ENCODE results near the gene YBX3. TPM values are rescaled to one million over a fixed set of nuclear protein-coding genes. Genes with fewer than 3 reads are reported as not detected.

Gene YBX3
- total and polyA plus RNA-seq, 2 of the 13 experiments (the other 11 are each of a cell fraction or from before 2014, with no cell fraction given): 77.5 to 99.6 TPM

GRCh38 chr12:10721651-10722501, 1.2 kb downstream of the YBX3 start (continued):
- TF ChIP-seq USF2 (IDR thresholded peaks at IDR 0.05; ENCODE audit: low read depth, low read length) (no peak), USF2 (CRISPR knock-in tag; IDR thresholded peaks at IDR 0.05; ENCODE audit: borderline replicate concordance) (no peak; the same call in 1 of the 2 replicates), ZSCAN9 (CRISPR knock-in tag; IDR thresholded peaks at IDR 0.05; ENCODE audit: borderline replicate concordance) (no peak), IKZF1 (IDR thresholded peaks at IDR 0.05) (no peak), ZHX2 (IDR thresholded peaks at IDR 0.05; ENCODE audit: low read depth) (peak; percentile 85), ZHX2 (CRISPR knock-in tag; IDR thresholded peaks at IDR 0.05; ENCODE audit: borderline replicate concordance) (no peak), ZNF549 (CRISPR knock-in tag; IDR thresholded peaks at IDR 0.05) (no peak), SP140L (CRISPR knock-in tag; IDR thresholded peaks at IDR 0.05; ENCODE audit: borderline replicate concordance) (no peak), ELK4 (CRISPR knock-in tag; IDR thresholded peaks at IDR 0.05; ENCODE audit: borderline replicate concordance) (no peak), ARNT (IDR thresholded peaks at IDR 0.05) (no peak), THAP9 (CRISPR knock-in tag; IDR thresholded peaks at IDR 0.05; ENCODE audit: borderline replicate concordance) (no peak; the same call in 1 of the 2 replicates), CBX1 (IDR thresholded peaks at IDR 0.05; ENCODE audit: low read depth) (no peak)

Measured in HepG2 (cell line).